ENCODE data around the gene STXBP6. TPM values are rescaled to one million over a fixed set of nuclear protein-coding genes. Genes with fewer than 3 reads are reported as not detected.

Gene STXBP6
- total RNA-seq, 1 donor from 2014 or later = 29.4 TPM

GRCh38 chr14:24908592-24909236, 141.2 kb downstream of the STXBP6 start:
- no peak overlapping the region for H3K4me3 ChIP-seq
- no peaks in the 10 kb centered on the region for H3K9me3 ChIP-seq
- H3K27ac ChIP-seq = no peak overlapping the region
- DNase-seq (no peak), ATAC-seq (peak; percentile 37 to 41)
- no peaks in the 10 kb centered on the region for H3K27me3 ChIP-seq (ENCODE audit: low read depth)
- peaks cover 13% of the 10 kb centered on the region for H3K4me1 ChIP-seq
- no peak for TF ChIP-seq CTCF (IDR thresholded peaks at IDR 0.05)
- intact Hi-C loops (cut with DNase I) = no loop called here
- no peaks in the 10 kb centered on the region for H3K36me3 ChIP-seq

DNA sequence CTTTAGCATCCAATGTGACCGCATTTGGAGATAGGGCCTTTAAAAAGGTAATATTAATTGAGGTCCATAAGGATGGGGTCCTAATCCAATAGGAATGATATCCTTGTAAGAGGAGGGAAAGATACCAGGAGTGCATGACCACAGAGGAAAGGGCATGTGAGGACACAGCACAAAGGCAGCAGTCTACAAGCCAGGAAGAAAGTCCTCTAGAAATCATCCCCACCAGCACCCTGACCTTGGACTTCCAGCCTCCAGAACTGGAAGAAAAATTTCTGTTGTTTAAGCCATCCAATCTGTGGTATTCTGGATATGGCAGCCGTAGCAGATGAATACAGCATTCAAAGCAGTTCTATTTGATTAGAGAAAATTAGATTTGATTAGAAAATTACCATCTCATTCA, 145.4 kb downstream of the STXBP6 start:
- Histone ChIP-seq H3K9me3 (no peaks in the 10 kb centered on the region), H3K4me3 (no peak overlapping the region), H3K27me3 (ENCODE audit: low read depth) (no peaks in the 10 kb centered on the region), H3K4me1 (no peaks in the 10 kb centered on the region), H3K36me3 (no peaks in the 10 kb centered on the region), H3K27ac (no peak overlapping the region)
- DNase-seq = no peak
- no peak for TF ChIP-seq CTCF (IDR thresholded peaks at IDR 0.05)
- ATAC-seq = no peak
- intact Hi-C loops (cut with DNase I) = no loop called here

GRCh38 chr14:24903337-24903736, 146.6 kb downstream of the STXBP6 start:
- Histone ChIP-seq H3K4me1 (no peaks in the 10 kb centered on the region), H3K4me3 (no peak overlapping the region), H3K9me3 (no peaks in the 10 kb centered on the region), H3K27ac (no peak overlapping the region), H3K27me3 (ENCODE audit: low read depth) (no peaks in the 10 kb centered on the region), H3K36me3 (no peaks in the 10 kb centered on the region)
- no peak for ATAC-seq
- intact Hi-C loops (cut with DNase I) = no loop called here
- DNase-seq = no peak
- no peak for TF ChIP-seq CTCF (IDR thresholded peaks at IDR 0.05)

DNA sequence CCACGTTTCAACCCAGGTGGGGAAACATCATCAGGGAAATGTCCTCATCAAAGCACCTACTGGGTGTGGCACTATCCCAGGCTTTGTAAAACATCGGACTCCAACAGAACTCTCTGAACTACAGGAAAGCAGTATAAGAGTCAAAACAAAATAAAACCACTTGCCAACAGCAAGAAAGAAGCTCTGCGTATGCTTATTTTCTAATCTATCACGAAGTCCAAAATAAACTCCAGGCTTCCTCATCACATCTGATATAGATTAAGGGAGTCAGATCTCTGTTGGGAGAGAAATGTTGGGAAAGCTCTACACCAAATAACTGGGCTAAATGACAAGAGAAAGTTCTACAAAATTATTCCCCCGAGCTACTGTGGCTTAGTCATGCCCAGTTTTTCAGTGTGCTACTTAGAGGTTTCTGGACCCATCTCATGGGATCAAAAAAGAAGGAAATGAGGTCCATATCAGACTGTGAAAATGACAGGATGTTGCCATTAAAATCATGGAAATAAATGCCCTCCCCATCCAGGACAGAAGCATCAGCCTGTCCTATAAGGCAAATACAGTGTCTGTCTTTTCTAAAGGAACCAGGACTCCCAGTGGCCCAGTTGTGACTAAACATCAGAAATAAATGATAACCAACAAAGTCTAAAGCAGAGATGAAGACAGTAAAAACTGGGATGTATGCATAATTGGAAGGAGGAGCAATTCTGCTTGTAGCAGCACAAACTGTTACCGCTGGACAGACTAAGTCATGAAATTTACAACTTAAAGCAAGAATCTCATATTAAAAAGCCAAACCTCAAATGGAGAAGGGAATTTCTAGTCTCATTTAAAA, 149.5 kb downstream of the STXBP6 start:
- Histone ChIP-seq H3K27ac (no peak overlapping the region), H3K4me3 (no peak overlapping the region), H3K4me1 (peaks cover 6% of the 10 kb centered on the region), H3K36me3 (no peaks in the 10 kb centered on the region), H3K27me3 (ENCODE audit: low read depth) (no peaks in the 10 kb centered on the region), H3K9me3 (no peaks in the 10 kb centered on the region)
- ATAC-seq (no peak), DNase-seq (no peak)
- no peak for TF ChIP-seq CTCF (IDR thresholded peaks at IDR 0.05)
- intact Hi-C loops (cut with DNase I) = no loop called here

DNA sequence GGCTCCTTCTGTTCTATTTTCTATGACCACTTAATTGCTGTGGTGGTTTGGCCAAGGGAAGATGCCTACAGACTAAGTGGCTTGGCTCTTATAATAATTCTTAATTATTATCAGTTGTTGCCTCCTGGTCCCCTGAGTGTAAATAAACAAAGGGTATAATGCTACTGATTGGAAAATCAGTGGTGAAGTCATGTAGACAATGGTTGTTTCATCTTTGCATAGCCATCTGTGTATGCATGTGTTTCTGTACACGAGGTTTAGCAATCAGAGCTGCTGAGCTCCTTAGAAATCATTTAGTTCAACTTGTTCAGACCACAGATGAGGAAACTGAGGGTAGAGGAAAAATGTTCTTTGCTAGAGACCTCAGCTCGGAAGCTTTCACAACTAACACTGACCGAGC, 152.2 kb downstream of the STXBP6 start:
- Histone ChIP-seq H3K27me3 (ENCODE audit: low read depth) (no peaks in the 10 kb centered on the region), H3K36me3 (no peaks in the 10 kb centered on the region), H3K9me3 (no peaks in the 10 kb centered on the region), H3K27ac (no peak overlapping the region), H3K4me1 (peaks cover 7% of the 10 kb centered on the region), H3K4me3 (no peak overlapping the region)
- intact Hi-C loops (cut with DNase I) = no loop called here
- DNase-seq (no peak), ATAC-seq (no peak)
- no peak for TF ChIP-seq CTCF (IDR thresholded peaks at IDR 0.05)

All from lower lobe of right lung (tissue), 2 donors.